SU-DHL-6 (cell line): ENCODE data around the gene MTPN.
A peak's percentile ranks its signal among the peaks of the same experiment; 100 is the strongest.

ENCODE experiments used
- H2AFZ ChIP-seq: fragments of 200-600 bp; sonication (generic); 2 replicates; pipeline ENCODE4 v1.6.1; 2014; ENCODE audit warnings: low read depth, mild to moderate bottlenecking, moderate library complexity, mixed read lengths, antibody characterized with exemption, low read length; ENCODE audit not compliant: severe bottlenecking
- H3F3A ChIP-seq: fragments of 200-600 bp; shearing (Covaris generic); 2 replicates; pipeline ENCODE4 v1.6.0; 2016; ENCODE audit warnings: antibody characterized with exemption, mild to moderate bottlenecking; ENCODE audit not compliant: insufficient read depth
- H3K27ac ChIP-seq: fragments of 200-600 bp; sonication (generic); 2 replicates; pipeline ENCODE4 v1.5.1; 2016; ENCODE audit warnings: low read depth, mild to moderate bottlenecking, low read length, moderate library complexity, mixed read lengths
- H3K27me3 ChIP-seq: fragments of 200-600 bp; sonication (generic), shearing (Covaris generic); 2 replicates; pipeline ENCODE4 v1.6.0; 2014; ENCODE audit warnings: mild to moderate bottlenecking, low read length
- H3K36me3 ChIP-seq: fragments of 200-600 bp; sonication (generic); 2 replicates; pipeline ENCODE4 v1.6.1; 2014; ENCODE audit warnings: mild to moderate bottlenecking, low read length, mixed read lengths
- H3K4me2 ChIP-seq: fragments of 300-600, 200-600 bp; shearing (Covaris generic), sonication (generic); 2 replicates; pipeline ENCODE4 v1.6.0; 2014; ENCODE audit warnings: low read length, low read depth, mild to moderate bottlenecking; ENCODE audit not compliant: poor library complexity, severe bottlenecking
- H3K4me3 ChIP-seq: fragments of 200-600 bp; sonication (generic); 2 replicates; pipeline ENCODE4 v1.5.1; 2014; ENCODE audit warnings: antibody characterized with exemption, low read length, mild to moderate bottlenecking, mixed read lengths; ENCODE audit not compliant: insufficient read depth, poor library complexity, severe bottlenecking
- H3K79me2 ChIP-seq: fragments of 200-600 bp; sonication (generic); 2 replicates; pipeline ENCODE4 v1.6.1; 2014; ENCODE audit warnings: mild to moderate bottlenecking, low read length, moderate library complexity; ENCODE audit not compliant: insufficient read depth
- H3K9ac ChIP-seq: fragments of 200-600 bp; sonication (generic); 2 replicates; pipeline ENCODE4 v1.7.0; 2014; ENCODE audit warnings: mild to moderate bottlenecking, low read length
- H3K9me2 ChIP-seq: fragments of 200-600 bp; sonication (generic); replicated peaks from 2 replicates; pipeline ENCODE4 v1.6.1; 2014; ENCODE audit warnings: low read length; ENCODE audit not compliant: insufficient read depth
- H3K9me3 ChIP-seq: fragments of 200-600 bp; sonication (generic); 2 replicates; pipeline ENCODE4 v1.6.1; 2014; ENCODE audit warnings: low read length, mixed read lengths; ENCODE audit not compliant: insufficient read depth
- H4K20me1 ChIP-seq: fragments of 200-600 bp; sonication (generic); 2 replicates; pipeline ENCODE4 v1.6.1; 2014; ENCODE audit warnings: low read depth, mild to moderate bottlenecking, antibody characterized with exemption, low read length, moderate library complexity, mixed read lengths
- EZH2phosphoT487 ChIP-seq: fragments of 200-600 bp; sonication (generic), shearing (Covaris generic); conservative IDR thresholded peaks from 2 replicates; pipeline ENCODE4 v1.6.1; 2018; ENCODE audit warnings: mild to moderate bottlenecking, antibody characterized with exemption, low read length, moderate library complexity, mixed read lengths
- TF ChIP-seq, protein P1 (sequence below): fragments of 200-600 bp; sonication (generic); IDR thresholded peaks from one replicate; pipeline ENCODE4 v1.5.1; 2017; ENCODE audit warnings: antibody characterized with exemption, mild to moderate bottlenecking, low read length, moderate library complexity; ENCODE audit not compliant: insufficient read depth, poor library complexity, severe bottlenecking

The MTPN gene

DNA sequence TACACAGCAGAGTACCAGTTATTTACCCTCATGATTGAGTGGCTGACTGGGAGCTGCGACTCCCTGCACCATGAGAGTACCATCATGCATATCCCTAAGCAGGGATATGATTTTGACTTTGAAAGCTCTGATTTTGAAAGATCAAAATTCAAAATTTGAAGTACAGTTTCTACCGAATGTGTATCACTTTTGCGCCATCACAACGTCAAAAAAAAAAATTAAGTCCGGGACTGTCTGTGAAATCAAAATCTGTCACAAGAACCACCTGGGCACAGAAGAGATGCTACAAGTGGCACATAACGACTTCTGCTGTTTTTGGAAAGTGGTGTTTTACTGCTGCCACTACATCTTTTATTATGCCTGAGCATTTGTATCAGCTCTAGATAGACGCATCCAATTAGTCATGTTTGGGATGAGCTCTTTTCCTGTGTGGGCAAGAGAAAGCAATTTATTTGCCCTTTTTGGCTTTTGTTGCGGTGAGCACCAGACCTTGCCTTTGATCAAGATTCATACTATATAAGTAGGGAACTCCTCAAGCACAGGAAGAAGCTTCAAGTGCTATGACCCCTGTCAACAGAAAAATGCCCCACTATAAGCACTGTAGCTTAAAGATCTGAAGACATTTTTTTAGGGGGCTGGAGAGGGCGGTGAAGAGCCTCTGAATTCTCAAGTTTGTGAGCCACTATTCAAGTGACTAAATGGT, 10.7 kb downstream of the MTPN start:
- Histone ChIP-seq H3K27ac (no peak overlapping the region), H4K20me1 (peaks cover 70% of the 10 kb centered on the region), H3K9me2 (no peaks in the 10 kb centered on the region), H3K36me3 (peaks cover 27% of the 10 kb centered on the region), H3K9me3 (no peaks in the 10 kb centered on the region), H3K4me3 (no peak overlapping the region), H2AFZ (no peak overlapping the region), H3K9ac (no peak overlapping the region), H3K79me2 (peaks cover 97% of the 10 kb centered on the region), H3K27me3 (no peaks in the 10 kb centered on the region), H3F3A (peaks cover 5% of the 10 kb centered on the region), H3K4me2 (peak overlapping the region; percentile 24)
- no peak for TF ChIP-seq EZH2phosphoT487

DNA sequence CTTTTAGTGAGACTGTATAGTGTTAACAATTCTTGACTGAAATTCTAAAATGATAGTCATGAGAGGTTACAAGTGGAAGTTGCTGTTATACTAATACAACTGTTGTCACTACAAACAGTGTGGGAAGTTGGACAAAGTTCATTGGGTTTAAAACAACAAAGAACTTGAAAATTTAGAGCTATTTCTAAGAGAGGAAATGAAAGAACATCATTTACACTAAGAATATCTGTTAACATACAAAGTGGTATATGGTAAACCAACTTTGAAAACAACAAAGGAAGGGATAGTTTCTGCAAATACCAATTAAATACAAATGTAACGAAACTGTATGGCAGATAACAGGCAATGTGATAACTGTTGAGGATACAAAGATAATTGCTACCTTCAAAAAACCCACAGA, 11.6 kb downstream of the MTPN start:
- no peaks in the 10 kb centered on the region for H3K9me2 ChIP-seq
- H3K79me2 ChIP-seq, result peaks cover 97% of the 10 kb centered on the region
- peaks cover 26% of the 10 kb centered on the region for H3K36me3 ChIP-seq
- H3K9ac ChIP-seq, result no peak overlapping the region
- no peak overlapping the region for H3K4me3 ChIP-seq
- TF ChIP-seq, protein P1, sequence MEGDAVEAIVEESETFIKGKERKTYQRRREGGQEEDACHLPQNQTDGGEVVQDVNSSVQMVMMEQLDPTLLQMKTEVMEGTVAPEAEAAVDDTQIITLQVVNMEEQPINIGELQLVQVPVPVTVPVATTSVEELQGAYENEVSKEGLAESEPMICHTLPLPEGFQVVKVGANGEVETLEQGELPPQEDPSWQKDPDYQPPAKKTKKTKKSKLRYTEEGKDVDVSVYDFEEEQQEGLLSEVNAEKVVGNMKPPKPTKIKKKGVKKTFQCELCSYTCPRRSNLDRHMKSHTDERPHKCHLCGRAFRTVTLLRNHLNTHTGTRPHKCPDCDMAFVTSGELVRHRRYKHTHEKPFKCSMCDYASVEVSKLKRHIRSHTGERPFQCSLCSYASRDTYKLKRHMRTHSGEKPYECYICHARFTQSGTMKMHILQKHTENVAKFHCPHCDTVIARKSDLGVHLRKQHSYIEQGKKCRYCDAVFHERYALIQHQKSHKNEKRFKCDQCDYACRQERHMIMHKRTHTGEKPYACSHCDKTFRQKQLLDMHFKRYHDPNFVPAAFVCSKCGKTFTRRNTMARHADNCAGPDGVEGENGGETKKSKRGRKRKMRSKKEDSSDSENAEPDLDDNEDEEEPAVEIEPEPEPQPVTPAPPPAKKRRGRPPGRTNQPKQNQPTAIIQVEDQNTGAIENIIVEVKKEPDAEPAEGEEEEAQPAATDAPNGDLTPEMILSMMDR, result no peak
- TF ChIP-seq EZH2phosphoT487, result no peak
- no peaks in the 10 kb centered on the region; the same call in 1 of the 2 replicates for H3F3A ChIP-seq
- H3K27ac ChIP-seq, result peak overlapping the region; percentile 21; the same call in 1 of the 2 replicates
- no peaks in the 10 kb centered on the region for H3K9me3 ChIP-seq
- H4K20me1 ChIP-seq, result peaks cover 76% of the 10 kb centered on the region
- peak overlapping the region; percentile 24 for H3K4me2 ChIP-seq
- no peak overlapping the region for H2AFZ ChIP-seq
- no peaks in the 10 kb centered on the region for H3K27me3 ChIP-seq

DNA sequence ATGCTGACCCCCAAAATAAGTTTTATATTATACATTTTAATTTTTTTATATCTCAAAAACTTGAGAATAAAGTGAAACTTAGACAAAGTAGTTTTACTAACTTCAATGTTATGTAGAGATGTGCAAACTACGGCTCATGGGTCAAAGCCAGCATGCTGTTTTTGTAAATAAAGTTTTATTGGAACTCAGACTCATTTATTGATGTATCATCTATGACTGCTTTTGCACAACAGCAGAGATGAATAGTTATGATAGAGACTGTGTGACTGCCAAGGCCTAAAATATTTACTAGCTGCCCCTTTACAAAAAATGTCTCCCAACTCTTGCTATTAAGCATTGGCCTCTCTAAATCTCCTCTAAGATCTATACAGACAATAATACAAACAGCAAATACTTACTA, 12.4 kb downstream of the MTPN start:
- peaks cover 77% of the 10 kb centered on the region for H4K20me1 ChIP-seq
- H2AFZ ChIP-seq, result no peak overlapping the region
- no peaks in the 10 kb centered on the region for H3K9me3 ChIP-seq
- H3K4me3 ChIP-seq, result no peak overlapping the region
- no peak overlapping the region for H3K4me2 ChIP-seq
- peaks cover 97% of the 10 kb centered on the region for H3K79me2 ChIP-seq
- peaks cover 17% of the 10 kb centered on the region for H3K36me3 ChIP-seq
- no peak overlapping the region for H3K9ac ChIP-seq
- no peaks in the 10 kb centered on the region for H3K27me3 ChIP-seq
- H3F3A ChIP-seq, result no peaks in the 10 kb centered on the region; the same call in 1 of the 2 replicates
- no peaks in the 10 kb centered on the region for H3K9me2 ChIP-seq
- H3K27ac ChIP-seq, result no peak overlapping the region
- TF ChIP-seq EZH2phosphoT487, result no peak
- TF ChIP-seq, protein P1, result no peak

DNA sequence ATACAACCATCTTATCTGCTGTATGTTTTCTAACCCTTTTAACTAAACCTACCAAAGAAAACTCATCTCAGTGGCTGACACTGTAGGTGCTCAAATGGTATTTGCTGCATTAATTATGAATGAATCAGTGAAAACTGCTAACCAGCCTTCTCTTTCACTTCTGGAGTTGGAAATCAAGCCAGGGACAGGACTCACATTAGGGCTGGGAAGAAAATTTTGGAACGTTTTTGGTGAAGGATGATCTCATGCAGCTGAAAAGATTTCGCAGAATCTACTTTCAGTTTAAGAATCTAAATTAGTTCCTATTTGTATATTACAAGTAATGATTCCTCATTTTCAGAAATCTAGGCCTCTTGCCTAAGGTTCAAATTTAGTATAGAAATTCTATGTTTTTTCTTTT, 12.9 kb downstream of the MTPN start:
- H2AFZ ChIP-seq, result no peak overlapping the region
- no peaks in the 10 kb centered on the region for H3K27me3 ChIP-seq
- H3K9me2 ChIP-seq, result no peaks in the 10 kb centered on the region
- H3K36me3 ChIP-seq, result peaks cover 12% of the 10 kb centered on the region; the same call in 1 of the 2 replicates
- no peak overlapping the region for H3K4me3 ChIP-seq
- peaks cover 97% of the 10 kb centered on the region for H3K79me2 ChIP-seq
- no peaks in the 10 kb centered on the region for H3F3A ChIP-seq
- H4K20me1 ChIP-seq, result peaks cover 77% of the 10 kb centered on the region
- H3K9ac ChIP-seq, result no peak overlapping the region
- no peak for TF ChIP-seq EZH2phosphoT487
- TF ChIP-seq, protein P1, result no peak
- H3K27ac ChIP-seq, result no peak overlapping the region
- H3K9me3 ChIP-seq, result no peaks in the 10 kb centered on the region
- H3K4me2 ChIP-seq, result no peak overlapping the region
